HG03469 (cell line): ENCODE results near the gene ARHGAP31.
"Not testable (repeated sequence)": the region's sequence is repeated elsewhere in the genome, so short reads cannot be mapped to it uniquely, and the experiment has no call there.

Experiments used
- ATAC-seq: cut with Tn5 transposase; IDR thresholded peaks from one replicate; pipeline ENCODE4 v1.9.1; 2021; ENCODE audit warnings: mild to moderate bottlenecking, moderate library complexity, moderate number of reproducible peaks; ENCODE audit not compliant: unreplicated experiment

ARHGAP31 gene

DNA sequence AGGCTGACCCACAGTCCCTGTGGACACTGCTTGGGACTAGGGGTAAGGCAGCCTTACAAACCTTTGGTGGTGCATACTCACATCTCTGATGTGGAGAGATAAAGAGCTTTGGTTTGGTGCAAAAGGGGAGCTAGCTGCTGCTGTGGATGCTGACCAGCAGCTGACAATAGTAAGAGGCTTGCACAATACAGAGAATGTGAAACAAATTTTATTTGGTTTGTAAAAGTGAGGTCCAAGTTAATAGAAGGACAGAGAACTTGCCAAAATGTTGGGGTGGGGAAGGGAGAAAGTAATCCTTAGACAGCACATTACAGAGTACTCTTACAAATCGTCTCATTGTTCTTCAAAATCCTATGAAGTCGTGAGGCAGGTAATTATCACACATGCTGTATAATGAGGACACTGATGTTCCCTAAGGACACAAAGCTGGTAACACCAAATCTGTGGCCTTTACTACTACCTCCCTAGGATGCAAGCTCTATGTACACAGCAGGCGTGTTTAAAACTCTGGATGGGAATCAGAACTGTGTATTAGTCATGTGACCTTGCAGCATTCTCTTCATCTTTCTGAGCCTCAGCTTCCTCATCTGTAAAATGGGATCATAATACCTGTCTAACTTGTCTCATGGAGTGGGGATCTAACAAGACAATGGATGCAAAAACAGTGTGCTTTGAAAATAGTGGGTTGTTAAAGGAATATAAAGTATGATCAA, 21.6 kb downstream of the ARHGAP31 start:
- no peak for ATAC-seq

DNA sequence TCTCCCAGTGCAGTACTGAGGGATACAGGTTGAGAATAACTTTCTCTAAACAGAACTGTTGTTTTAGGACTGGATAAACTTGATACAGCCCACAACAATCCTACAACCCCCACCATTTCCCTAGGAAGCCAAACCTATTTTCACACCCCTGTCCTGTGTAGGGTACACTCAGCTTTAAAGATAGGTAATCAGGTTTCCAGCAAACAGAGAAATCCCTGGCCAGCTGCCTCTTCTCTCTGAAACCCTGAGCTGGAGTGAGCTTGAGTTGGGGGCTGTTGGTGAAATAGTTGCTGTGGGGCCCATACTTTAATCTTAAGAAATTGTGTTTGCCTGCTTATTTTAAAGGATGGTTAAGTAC, 22.1 kb downstream of the ARHGAP31 start:
- ATAC-seq = no peak

DNA sequence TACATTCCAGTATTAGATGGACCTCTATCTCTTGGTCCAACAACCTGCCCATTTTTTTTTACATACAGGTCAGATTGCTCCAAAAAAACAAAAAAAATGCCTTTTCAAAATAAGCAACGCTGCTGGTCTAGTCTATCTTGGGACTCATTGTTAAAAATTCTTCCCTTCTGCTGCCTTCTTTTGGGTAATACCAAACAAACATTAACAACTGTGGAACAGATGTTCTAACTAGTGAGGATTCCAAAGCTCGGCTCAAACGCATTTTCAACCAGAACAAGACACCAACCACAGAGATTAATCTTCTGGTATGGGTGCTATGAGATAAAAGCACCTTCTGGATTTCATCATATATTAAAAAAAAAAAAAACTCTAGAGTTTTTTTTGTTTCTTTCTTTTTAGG, 24.7 kb downstream of the ARHGAP31 start:
- no peak for ATAC-seq

DNA sequence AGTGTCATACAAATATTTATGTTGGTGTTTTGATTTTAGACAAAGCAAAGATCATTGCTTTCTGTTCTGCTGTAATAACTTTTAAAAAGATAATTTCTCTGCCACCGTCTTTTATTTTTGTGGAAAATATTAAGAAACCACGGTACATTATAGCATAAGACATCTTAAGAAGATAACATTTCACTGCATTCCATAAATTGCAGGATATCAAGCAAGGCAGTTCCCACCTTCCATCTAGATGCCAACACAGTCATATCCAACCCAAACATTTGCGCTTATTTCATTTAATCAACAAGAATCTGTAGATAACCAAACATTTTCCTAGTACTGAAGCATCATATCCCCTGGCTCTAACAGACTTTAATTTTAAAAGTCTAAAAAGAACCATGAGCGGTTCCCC, 25.1 kb downstream of the ARHGAP31 start:
- ATAC-seq = no peak

DNA sequence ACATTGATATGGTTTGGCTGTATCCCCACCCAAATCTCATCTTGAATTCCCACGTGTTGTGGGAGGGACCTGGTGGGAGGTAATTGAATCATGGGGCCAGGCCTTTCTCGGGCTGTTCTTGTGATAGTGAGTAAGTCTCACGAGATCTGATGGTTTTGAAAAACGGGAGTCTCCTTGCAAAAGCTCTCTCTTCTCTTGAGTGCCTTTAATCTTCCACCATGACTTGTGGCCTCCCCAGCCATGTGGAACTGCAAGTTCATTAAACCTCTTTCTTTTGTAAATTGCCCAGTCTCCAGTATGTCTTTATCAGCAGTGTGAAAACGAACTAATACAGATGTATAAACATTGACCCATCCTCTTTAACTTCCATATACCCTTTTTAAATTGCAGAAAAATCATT, 26.6 kb downstream of the ARHGAP31 start:
- not testable (repeated sequence) for ATAC-seq

DNA sequence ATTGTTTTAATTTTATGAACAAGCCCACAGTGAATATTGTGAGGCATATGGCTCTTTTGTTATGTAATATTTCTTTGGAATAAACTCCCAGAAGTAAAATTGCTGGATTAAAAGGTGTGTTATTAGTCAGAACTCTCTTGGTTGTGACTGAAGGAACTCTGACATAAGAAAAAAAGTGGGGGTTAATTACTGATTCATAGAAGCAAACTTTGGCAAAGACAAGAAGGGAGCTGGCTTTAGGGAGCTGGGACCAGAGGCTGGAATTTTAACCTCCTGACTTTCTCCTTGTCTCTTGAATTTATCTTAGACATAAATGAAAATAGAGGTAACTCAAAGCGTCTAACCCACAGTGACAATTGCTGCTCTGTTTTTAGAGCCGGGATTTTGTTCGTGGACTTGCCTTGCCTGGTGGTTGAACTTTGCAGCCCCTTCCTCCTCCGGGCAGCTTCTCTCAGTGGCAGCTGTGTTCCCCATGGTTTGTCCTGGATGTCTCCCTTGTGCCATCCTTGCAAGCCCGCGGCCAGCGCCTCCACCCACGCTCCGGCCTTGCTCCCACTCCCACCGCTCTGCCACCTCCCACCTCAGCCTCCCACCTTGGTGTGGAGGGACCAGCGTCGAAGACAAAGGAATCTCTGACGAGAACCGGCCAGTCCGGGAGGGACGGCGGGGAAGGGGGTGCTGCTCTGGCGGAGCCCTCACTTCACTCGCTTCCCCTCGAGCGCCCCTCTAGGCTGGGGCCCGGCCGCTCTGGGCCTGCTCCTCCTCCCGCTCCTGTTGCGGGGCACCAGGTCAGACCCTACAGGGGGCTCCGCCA, 28.0 kb downstream of the ARHGAP31 start:
- peak; percentile 4 for ATAC-seq

DNA sequence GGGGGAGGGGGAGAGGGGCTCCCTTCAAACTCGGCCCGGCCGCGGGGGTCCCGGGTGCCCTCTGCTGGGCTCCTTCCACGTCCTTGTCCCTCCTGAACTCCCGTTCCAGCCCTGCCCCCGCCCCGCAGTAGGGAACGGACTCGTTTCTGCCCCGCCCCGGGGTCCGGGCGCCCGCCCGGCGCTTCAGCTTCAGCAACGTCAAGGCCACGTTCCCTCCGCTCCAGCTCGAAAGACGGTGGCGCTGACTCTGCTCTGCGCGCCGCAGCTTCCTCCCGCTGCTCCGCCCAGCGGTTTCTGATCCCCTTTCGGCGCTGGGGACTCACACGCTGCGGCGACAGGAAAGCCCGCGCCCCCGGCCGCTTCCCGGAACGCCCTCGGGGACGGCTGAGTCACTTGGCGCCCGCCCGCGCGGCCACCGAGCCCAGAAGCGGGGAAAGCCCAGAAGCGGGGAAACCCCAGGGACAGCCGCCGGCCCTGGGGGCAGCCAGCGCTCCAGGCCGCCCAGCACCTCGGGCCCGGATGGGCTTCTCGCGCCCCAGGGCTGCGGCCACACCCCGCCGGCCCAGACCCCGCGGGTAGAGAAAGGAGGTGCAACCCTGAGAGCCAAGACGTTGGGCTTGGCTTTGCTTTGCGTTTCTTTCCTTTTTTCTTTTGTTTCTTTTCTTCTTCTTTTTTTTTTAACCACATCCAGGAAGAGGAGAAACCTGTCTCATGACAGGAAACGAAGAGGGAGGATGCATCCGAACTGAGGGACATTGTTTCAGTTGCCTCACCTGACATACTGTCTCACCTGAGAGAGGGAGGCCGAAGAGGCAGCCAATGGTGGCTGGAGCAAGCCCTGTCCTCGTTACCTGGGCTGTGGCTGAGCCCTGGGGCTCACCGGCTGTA, 28.9 kb downstream of the ARHGAP31 start:
- peak; percentile 84 for ATAC-seq

DNA sequence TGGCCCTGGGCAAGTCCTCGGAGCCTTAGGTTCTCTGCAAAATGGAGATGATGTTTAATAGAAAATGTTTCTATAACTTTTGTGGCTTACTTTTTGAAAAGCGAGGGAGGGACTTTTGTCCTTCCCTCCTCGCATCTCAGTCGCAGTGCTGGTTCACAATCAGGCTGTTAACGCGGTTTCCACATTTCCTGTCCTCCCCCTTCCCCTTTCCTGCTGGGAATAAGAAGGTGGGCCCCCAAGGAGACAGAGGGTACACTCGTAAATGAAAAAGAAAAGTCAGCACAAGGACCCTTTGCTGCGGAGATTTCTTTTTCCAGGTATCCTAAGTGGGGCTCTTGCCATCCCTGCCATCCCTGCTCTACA, 29.5 kb downstream of the ARHGAP31 start:
- no peak for ATAC-seq

DNA sequence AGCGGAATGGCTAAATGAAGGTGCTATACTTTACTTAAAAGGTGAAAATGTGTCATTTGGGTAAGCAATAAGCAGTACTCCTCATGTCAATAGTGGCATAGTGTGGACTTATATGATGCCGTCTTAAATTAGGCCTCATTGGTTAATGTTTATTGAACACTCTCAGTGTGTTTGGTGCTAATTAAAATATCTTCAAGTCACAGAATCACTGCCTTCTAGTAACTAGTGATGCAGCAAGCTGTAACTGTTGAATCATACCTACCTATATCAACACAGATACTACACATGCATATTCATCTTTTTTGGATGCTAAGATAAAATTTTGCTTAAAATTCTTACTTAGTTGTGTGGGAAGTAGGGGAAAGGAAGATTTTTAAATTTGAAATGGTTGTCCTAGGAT, 30.7 kb downstream of the ARHGAP31 start:
- no peak for ATAC-seq

DNA sequence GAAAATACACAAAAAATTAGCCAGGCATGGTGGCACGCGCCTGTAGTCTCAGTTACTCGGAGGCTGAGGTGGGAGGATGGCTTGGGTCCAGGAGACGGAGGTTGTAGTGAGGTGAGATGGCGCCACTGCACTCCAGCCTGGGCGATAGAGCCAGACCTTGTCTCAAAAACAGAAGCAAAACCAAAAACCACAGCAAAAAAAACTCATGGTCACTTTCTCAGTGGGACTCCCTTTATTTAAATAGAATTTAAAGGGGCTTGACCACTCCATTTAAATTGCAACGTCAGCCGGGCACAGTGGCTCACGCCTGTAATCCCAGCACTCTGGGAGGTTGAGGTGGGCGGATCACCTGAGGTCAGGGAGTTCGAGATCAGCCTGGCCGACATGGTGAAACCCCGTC, 32.8 kb downstream of the ARHGAP31 start:
- no peak for ATAC-seq

DNA sequence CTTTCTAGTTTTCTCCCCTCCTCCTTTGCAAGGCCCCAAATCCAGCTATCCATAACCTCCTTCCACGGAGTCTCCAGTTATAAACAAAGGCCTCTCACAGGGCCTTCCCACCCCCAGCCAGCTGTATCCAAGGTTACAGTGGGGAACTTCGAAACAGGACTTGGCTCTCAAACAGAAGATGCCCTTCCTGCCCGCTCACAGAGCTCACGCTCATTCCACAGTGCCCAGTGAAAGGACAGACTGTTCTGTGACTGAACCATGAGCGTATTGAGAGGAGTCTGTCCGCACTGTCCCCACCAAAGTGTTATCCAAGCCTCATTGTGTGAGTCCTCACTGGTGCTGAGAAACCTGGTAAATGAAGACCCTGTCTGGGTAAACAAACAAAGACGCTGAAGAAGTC, 35.4 kb downstream of the ARHGAP31 start:
- ATAC-seq = no peak

DNA sequence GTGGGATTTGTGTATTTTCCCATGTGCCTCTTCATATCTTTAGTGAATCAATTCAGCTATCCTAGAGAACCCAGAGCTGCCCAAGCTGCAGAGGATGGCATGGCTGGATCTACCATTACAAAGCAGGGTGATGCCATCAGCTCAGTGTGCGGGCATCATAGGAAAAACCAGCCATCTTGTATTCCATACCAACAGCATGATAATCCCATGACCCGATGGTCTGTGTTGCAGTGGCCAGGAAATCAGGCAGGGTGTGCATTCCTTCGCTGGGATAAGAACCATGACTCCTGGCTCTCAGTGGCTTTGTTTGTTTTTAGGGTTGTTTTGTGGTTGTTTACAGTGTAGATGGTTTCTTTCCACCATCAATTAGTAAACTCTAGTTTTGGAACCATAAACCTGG, 36.0 kb downstream of the ARHGAP31 start:
- no peak for ATAC-seq

DNA sequence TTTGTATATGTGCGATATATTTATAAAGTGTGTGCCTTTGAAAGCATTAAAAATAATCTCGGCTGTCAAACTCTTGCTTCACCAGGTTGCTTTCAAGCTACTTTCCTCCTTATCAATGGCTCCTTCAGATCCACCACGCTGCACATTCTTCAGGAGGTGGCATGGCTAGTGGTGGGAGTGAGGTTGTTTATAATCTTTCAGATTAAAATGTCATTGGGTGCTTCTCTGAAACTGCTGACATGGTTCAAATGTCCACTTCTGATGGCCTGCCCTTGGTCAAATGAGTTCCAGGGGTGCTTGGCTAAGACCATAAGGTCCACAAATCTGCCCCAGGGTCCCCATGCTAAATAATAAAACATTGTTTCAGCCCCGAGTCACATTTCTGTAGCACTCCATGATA, 36.7 kb downstream of the ARHGAP31 start:
- ATAC-seq = no peak

DNA sequence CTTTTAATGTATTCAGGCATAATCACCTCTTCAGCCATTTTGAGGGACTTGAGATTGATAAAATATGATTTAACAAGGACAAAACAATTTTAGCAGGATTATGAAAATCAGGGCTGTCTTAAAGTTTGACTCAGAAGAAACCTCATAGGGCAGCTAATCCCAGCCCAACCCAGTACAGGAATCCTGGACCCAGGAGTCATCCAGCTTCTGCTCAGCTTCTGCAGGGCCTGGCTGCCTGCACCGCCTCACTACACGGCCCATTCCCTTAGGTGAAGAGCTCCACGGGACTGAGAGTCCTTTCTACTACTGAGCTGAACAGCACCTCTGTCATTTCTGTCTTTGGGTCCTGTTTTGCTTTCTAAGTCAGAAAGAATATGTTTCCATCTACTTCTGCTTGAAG, 37.5 kb downstream of the ARHGAP31 start:
- ATAC-seq = no peak

DNA sequence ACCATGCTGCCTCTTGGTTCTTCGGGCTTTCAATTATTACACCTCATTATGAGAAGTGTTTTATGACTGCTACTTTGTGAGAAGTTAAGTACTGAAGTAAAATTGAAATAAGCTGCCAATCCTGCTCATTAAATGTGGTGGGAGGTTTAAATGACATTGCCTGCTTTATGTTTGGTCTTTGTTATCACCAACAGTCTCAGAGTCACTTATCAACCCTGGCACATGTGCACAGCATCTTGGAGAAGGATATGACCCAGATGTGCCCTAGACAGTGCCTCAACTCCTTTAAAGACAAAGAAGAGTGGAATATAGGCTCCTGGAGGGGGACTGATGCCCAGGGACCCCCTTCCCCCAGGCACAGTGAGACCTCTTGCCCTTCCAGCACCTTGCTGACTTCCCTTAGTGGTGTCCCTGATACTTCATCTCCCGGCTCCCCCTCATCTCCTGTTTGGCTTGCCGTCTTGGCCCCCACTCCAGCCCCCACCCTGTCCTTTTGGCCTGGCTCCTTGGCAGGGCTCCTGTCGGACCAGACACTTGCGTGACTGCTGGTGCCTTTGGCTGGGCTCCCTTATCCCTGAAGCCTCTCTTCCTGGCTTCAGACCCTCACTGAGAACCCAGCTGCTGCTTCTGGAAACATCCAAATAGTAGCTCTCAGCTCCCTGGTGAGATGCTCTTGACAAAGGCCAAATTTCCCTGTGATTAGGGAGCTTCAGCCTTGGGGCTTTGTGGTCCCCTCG, 39.8 kb downstream of the ARHGAP31 start:
- no peak for ATAC-seq

DNA sequence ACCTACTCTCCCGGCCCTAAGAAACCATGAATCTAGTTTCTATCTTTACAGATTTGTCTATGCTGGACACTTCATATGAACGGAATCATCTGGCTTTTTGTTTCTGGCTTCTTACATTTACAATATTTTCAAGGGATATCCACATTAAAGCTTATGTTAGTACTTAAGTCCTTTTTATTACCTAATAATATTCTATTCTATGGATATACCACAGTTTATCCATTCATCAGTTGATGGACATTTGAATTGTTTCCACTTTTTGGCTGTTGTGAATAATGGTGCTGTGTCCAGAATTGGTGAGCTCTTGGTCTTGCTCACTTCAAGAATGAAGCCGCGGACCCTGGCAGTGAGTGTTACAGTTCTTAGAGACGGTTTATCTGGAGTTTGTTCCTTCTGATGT, 42.6 kb downstream of the ARHGAP31 start:
- ATAC-seq = no peak

DNA sequence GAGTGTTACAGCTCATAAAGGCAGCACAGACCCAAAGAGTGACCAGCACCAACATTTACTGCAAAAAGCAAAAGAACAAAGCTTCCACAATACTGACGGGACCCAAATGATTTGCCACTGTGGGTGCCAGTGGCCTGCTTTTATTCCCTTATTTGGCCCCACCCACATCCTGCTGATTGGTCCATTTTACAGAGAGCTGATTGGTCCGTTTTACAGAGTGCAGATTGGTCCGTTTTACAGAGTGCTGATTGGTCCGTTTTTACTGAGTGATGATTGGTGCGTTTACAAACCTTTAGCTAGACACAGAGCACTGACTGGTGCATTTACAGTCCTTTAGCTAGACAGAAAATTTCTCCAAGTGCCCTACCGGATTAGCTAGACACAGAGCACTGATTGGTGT, 43.2 kb downstream of the ARHGAP31 start:
- not testable (repeated sequence) for ATAC-seq

DNA sequence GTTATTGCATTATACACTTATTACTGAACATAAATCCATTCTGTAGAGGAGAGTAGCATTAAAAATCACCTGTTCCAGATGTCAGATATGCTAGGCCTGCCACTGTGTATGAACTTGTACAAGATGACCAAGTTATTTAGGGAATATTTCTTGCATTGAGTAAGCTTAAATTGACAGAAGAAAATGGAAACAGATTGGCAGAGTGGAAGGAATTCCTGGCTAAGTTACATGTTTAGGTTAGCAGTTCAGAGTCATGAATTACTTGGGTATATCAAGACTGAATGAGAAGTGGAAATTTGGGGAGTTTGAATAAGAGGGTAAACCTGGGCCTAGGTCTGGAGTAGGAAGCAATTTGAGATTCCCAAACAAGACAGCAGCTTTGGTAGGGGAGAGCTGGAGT, 44.6 kb downstream of the ARHGAP31 start:
- no peak for ATAC-seq

DNA sequence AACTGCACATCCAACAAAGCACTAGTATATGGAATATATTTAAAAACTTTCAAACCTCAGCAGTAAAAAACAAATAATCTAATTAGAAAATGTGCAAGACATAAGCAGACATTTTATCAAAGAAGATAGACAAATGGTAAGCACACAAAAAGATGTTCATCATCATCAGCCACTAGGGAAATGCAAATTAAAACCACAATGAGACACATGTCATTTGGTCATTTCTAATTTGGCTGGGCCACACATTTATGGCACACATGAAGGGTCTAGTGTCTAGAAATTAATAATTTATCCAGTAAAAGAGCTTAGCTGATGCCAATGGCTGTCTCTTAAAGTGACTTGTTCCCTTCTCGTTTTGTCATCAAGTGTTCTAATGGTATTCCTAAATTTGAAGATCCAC, 45.8 kb downstream of the ARHGAP31 start:
- no peak for ATAC-seq

DNA sequence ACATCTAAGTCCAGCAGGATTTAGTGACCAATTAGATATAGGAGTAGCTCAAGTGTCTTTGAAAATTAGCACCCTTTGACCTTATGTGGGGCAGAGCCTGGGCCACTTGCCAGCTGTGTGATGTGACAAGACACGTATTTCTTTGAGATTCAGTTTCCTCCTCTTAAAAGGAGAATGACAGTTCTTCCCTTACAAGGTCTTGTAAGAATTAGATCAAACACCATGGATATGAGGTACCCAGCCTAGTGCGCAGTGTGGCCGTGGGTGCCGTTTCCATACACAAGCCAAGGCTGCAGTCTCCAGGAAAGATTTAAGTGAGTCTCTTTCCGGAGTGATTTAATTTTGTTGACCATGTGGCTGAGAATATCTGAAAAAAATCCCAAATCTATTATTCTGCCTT, 46.3 kb downstream of the ARHGAP31 start:
- no peak for ATAC-seq

DNA sequence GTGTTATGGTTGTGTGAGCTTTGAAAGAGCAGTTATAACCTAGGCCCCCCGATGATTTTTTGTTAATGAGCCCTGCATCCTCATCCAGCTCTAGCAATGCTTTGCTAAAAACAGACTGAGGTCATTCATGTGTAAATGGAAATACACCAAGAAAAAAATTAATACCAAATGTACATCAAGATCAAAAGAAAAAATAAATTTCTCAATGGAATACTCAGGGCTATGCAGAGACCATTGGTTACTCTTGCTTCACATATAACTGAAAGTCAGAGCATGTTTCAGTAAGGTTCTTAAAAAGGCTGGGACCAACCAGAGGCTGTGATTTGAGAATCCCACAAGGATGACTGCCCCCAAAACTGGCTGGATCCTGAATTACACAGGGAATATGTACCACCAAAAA, 48.0 kb downstream of the ARHGAP31 start:
- ATAC-seq = no peak
